GM21526 (cell line): Measurements from ENCODE around the gene TMEM89.
A peak's percentile ranks its signal among the peaks of the same experiment; 100 is the strongest.

Source experiments
- ATAC-seq: cut with Tn5 transposase; IDR thresholded peaks from one replicate; pipeline ENCODE4 v1.9.1; 2021; ENCODE audit warnings: moderate library complexity; ENCODE audit not compliant: unreplicated experiment, low FRiP score

Gene TMEM89

GRCh38 chr3:48621461-48621869 is at the start of gene TMEM89:
Gene TMEM89, minus strand, starts transcription at chr3:48621769. Its CDS starts 13 bp downstream, at chr3:48621756.
- ATAC-seq: no peak

GRCh38 chr3:48664929-48665328 is 43.4 kb upstream of the TMEM89 start:
- ATAC-seq: no peak

DNA sequence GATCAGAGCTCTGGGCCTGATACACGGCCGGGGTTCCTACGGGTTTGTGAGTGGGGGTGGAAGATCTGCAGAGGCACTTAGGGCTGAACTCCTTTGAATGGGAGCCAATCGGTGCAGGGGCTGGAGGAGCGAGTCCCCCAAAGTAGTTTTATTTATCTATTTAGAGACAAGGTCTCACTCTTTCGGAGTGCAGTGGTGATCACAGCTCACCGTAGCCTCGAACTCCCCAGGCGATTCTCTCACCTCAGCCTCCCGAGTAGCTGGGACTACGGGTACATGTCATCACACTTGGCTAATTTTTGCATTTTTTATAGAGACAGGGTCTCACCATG is 42.7 kb upstream of the TMEM89 start:
- ATAC-seq: no peak

DNA sequence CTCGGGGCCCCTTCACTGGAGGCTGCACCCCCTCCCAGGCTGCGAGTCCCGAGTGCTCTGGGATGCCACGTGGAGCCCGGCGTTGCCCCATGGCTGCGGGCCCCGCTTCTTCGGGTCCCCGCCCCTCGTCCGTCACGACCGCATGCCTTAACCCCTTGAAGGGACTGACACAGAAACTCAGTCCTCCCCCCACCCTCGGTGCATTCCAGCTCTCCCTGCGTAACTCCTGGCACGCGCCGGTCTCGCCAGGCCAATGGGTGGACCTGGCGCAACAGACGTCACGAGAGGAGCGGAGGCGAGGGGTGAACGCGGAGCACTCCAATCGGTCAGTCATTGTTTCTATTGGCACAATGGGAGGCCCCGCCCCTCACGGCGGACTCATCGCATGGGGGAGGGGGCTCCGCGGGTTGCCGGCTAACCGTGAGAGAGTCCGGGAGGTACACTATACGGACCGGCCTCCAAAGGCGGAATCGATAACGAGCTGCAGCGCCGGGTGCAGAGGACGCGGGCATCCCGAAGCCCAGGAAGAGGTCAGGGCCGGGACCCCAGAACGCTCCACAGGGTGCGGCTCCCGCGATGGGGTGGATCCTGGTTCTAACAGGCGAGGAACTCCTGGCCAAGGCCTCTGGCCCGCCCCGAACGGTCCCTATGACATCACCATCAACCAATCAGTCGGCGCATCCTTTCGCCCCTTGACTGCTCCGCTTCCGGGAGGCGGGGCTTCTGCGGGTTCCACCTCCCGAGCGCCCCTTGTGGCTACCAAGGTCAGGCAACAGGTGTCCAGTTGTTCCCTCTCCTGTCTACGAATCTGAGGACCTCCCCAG is 42.1 kb upstream of the TMEM89 start:
- ATAC-seq: peak; percentile 72

GRCh38 chr3:48662753-48663488 is 41.4 kb upstream of the TMEM89 start, which contains the start of gene CELSR3:
Gene CELSR3, minus strand, starts transcription at chr3:48662886. Its CDS starts 252 bp downstream, at chr3:48662634.
- ATAC-seq: no peak

DNA sequence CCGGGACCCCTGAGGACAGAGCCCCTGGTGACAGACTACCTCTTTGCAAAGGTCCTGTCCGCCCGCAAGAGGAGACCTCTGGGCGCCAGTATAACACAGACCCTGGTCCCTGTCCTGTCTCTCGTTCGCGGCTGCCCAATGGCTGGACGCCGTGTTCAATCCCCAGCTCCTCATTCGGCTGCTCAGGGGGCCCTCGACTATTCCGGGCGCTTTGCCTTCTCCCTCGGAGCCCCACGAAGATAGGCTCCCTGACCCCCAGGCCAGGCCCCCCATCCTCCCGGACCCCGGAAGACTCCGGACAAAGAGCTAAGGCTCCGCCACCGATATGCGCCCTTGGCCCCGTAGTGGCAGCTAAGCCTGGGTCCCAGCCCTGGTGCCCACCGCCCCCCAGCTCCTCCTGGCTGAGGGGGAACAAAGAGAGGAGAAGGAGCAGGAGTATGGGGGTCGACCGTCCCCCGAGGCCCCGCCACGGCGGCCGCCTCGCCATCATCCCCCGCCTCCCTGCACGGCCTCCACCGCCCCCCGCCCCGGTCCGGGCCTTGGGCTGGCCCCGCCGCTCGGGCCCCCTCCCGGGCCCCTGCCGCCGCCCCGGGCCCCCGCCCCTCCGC is 40.7 kb upstream of the TMEM89 start:
- ATAC-seq: no peak

DNA sequence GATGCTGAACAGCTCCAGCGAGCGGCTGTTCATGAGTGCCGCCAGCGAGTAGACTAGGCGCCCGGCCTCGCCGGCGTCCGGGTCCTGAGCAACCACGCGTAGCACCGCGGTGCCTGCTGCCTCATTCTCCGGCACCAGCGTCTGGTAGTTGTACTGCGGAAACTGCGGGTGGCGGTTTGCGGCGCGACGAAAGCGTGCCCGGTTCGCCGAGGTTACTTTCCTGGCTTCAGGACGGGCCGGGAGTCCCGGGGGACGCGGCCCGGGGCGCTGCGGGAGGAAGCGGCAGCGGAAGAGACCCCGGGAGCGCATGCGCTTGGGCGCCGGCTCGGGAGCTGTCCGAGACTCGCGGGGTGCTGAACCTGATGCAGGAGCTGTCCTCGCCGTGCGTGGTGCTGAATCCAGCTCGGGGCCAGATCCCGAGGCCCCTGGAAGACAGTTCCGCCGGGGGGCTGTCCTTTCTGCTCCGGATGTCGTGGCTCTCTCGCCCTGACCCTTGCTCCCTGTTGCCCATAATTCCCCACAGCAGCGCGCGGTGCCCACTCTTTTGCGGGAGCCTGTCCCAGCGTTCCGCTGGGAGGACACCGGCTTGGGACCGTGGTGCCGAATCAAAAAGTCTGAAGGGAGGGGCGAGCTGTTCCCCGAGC is 40.1 kb upstream of the TMEM89 start:
- ATAC-seq: no peak

DNA sequence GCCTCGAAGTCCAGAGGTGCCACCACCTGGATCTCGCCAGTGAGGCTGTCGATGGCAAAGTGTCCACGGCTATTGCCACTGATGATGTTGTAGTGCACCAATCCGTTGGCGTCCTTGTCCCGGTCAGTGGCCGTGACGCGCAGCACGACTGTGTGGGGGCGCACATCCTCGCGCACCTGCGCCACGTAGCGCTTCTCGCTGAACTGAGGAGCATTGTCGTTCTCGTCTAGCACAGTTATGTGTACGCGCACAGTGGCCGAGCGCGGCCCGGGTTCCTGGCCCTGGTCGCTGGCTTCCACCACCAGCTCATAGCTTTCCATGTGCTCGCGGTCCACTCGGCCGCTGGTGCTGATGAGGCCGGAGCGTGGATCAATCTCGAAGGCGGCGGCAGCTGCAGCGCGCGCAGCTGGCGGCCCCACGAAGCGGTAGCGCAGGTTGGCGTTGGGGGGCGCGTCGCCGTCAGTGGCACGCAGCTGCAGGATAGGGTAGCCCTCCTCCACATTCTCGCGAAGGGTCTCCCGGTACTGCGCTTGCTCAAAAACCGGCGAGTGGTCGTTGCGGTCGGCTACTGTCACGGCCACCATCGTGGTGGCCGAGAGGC is 39.3 kb upstream of the TMEM89 start:
- no peak for ATAC-seq

DNA sequence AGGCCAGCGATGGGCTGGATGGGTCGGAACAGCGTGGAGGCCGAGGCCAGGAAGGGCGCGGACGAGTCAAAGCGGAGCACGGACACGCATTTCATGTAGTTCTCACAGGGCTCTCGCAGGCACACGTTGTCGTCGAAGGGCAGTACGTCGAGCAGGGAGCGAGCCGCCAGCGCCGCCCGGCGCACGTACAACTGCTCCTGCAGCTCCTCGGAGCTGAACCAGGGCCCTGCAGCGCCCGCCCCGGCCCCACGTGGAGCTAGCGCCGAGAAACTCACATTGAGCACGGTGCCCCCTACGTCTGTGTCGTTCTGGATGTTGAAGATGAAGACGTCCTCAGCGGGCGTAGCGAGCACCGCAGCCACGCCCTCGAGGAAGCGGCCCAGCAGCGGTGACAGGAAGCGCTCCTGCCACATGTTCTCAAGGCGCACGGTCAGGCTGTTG is 35.3 kb upstream of the TMEM89 start:
- no peak for ATAC-seq

GRCh38 chr3:48656061-48656840 is 34.7 kb upstream of the TMEM89 start:
- no peak for ATAC-seq

DNA sequence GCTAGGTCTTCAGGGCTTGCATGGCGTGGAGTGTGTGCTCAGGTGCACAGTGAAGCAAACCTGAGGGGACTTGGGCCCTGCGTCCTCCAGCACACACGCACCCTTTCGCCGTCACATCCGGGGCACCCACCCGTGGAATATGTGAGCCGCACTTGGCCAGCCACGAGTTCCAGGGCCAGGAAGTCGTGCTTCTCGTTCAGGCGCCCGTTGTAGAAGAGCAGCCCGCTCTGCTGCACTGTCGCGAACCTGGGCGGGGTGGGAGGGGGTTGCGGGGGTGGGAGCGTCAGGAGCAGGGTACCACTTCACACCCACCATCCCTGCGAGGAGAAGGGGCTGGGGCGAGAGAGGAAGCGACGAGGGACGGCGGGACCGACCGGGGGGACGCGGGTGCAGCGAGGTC is 34.0 kb upstream of the TMEM89 start:
- no peak for ATAC-seq

- no peak for ATAC-seq
Observed at GRCh38 chr3:48655063-48655462, 33.5 kb upstream of the TMEM89 start.

GRCh38 chr3:48652923-48653715 is 31.6 kb upstream of the TMEM89 start:
- no peak for ATAC-seq

DNA sequence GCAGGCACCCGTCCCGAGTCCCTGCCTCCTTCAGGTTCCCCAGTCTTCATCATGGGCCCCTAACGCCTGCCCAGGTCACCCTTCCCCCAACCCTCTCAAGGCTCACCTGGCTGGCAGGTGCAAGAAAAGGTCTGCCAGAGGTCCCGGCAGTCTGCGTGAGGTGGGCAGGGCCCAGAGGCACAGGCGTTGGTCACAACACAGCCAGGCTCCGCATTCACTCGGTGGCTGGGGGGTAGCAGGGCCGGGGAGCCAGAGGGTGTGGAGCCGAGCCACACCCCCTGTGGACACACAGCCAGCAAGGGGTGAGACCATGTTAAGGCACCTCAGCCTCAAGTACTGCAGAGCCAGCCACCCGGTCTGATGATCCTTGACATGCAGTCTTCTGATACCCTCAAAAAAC is 30.2 kb upstream of the TMEM89 start:
- no peak for ATAC-seq

DNA sequence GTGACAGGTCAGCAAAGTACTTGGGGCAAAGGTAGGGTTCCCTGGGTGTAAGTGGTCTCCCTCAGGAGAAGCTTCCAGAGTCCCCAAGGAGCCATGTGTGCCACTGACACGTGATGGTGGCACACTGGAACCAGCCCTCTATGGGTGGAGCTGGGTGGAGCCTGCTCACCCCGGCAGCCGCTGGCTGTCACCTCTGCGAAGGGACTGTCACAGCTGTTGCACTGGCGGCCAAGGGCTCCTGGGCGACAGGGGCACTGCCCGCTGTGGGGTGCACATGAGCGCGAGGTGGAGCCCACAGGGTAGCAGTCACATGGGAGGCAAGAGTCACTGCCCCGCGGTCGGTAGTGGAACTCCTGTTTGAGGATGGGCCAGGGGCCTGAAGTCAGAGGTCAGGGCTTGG is 29.2 kb upstream of the TMEM89 start:
- no peak for ATAC-seq

DNA sequence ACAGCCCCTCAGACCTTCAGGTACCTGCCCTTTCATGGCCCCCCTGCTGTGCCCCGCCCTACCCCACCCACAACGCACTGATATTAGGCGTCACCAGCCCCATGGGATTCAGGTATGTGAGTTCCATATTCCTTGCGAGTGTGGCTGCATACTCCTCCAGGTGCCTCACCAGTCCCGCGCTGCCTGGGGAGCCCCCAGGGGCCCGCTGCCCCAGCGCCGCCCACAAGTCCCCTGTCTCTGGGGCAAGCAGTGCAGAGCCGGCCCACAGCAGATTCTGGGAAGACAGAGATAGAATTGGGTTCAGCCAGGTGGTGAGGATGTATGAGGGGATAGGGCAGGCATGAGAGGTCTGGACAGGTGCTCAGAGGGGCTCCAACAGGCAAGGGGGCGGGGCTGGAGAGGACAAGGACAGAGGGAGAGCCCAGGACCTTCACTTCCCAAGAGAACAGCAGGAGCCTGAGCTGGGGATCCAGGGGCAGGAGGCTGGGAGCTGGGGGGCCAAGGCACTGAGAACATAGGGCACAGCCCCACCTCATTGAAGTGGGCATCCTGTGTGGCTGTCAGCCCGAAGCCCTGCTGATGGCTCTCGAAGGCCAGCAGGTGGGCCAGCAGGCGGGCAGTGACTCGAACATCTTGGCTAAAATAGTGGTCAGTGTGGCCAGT is 26.8 kb upstream of the TMEM89 start:
- no peak for ATAC-seq

DNA sequence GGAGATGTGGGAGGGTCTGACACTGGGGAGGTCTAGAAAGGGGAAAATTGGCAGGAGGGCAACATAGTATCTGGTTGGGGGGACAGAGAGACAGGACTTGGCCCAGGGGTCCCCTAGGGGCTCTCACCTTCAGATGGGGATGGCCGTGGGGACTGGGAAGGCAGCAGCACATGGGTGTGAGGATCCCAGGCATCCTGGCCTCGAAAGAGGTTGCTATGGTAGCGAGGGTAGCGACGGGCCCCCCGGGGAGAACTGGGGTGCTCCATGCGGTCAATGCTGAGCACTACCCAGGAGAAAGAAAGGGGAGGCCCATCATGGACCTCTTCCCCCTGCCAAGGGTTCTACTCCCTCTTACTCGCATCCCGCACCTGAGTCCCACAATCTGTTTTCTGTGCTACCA is 26.1 kb upstream of the TMEM89 start:
- ATAC-seq: no peak

DNA sequence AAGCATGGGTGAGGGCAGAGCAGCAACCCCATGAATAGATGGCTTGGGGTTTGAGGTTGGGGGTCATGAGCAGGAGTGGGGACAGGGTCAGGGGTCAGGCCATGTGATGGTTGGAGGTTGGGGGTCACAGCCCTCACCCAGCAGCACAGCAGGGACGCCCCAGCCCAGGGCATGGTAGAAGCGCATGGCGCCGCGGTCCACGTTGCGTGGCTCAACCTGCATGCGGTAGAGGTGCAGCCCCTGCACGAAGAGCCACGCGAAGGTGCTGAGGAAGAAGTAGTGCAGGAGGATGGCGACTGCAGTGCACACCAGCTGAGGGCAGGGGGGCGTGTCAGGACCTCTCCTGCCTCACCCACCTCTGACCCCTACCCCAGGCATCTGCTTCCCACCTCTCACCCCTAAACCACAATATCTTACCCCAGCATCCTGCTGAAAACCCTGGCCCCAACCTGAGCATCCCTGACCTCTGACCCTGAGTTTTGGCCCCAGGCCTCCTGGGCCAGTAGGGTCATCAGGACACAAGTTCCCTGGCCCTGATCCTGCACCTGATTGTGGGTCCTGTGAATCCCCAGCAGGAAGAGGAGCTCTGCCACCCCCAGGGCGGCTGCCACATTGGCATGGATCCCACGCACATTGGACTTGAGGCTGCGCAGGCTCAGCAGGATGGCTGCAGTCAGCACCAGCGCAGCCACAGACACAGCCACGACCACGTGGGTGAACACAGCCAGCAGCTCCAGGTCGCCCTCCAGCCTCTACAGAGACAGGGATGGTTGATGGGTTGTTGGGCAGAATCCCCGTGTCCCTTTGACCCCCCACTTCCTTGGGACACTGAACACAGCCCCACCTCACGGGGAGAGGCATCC is 23.6 kb upstream of the TMEM89 start:
- no peak for ATAC-seq
